WTC11 (cell line): ENCODE results near the gene PEAK3. TPM values are rescaled to one million over a fixed set of nuclear protein-coding genes. Genes with fewer than 3 reads are reported as not detected.

Experiments
- ATAC-seq: fragments of 200-7000 bp; cut with Tn5 transposase; 2 replicates; pipeline ENCODE4 v1.10.0; 2021; ENCODE audit warnings: mild to moderate bottlenecking, moderate library complexity
- CTCF ChIA-PET: fragments of 300-600 bp; sonication (Branson Sonifier 250); formaldehyde crosslinking; loops from one replicate; lab custom pipeline; 2021; ENCODE audit warnings: antibody characterized with exemption; lab: Charles Lee
- POLR2A ChIA-PET: fragments of 350-600 bp; sonication (Branson Sonifier 250); formaldehyde crosslinking; loops from one replicate; lab custom pipeline; 2021; ENCODE audit warnings: antibody characterized with exemption; lab: Charles Lee
- DNase-seq: peaks from one replicate; pipeline ENCODE4 v3.0.0; 2021; ENCODE audit warnings: low spot score
- H3K27ac Mint-ChIP-seq: 2 replicates; pipeline ENCODE4 v1.8.0; 2021; ENCODE audit warnings: mixed read lengths
- H3K27me3 Mint-ChIP-seq: 2 replicates; pipeline ENCODE4 v1.8.0; 2021; ENCODE audit warnings: low read depth, mild to moderate bottlenecking, moderate library complexity, mixed read lengths
- H3K36me3 Mint-ChIP-seq: 2 replicates; pipeline ENCODE4 v1.8.0; 2021; ENCODE audit warnings: mixed read lengths
- H3K4me1 Mint-ChIP-seq: 2 replicates; pipeline ENCODE4 v1.8.0; 2022; ENCODE audit warnings: mixed read lengths
- H3K4me3 Mint-ChIP-seq: 2 replicates; pipeline ENCODE4 v1.8.0; 2021; ENCODE audit warnings: mild to moderate bottlenecking, moderate library complexity, mixed read lengths
- H3K9me3 Mint-ChIP-seq: 2 replicates; pipeline ENCODE4 v1.8.0; 2021; ENCODE audit warnings: mixed read lengths
- ARID4B ChIP-seq: sonication (generic); formaldehyde crosslinking; IDR thresholded peaks from 2 replicates; pipeline ENCODE4 v1.8.0; 2023; ENCODE audit warnings: missing genetic modification reagents, mild to moderate bottlenecking, borderline replicate concordance
- ATF3 ChIP-seq: sonication (generic); formaldehyde crosslinking; conservative IDR thresholded peaks from 2 replicates; pipeline ENCODE4 v1.8.1; 2022; ENCODE audit warnings: mild to moderate bottlenecking, missing genetic modification reagents
- CDX4 ChIP-seq: fragments of 250-450 bp; sonication (Bioruptor Pico); IDR thresholded peaks from 2 replicates; pipeline ENCODE4 v1.9.0; 2021; ENCODE audit warnings: moderate library complexity, mild to moderate bottlenecking, inconsistent platforms, borderline replicate concordance
- ELF4 ChIP-seq: sonication (generic); formaldehyde crosslinking; IDR thresholded peaks from 2 replicates; pipeline ENCODE4 v1.8.1; 2022; ENCODE audit warnings: low read depth, mild to moderate bottlenecking, moderate library complexity, missing genetic modification reagents
- ESRRA ChIP-seq: sonication (generic); formaldehyde crosslinking; IDR thresholded peaks from 2 replicates; pipeline ENCODE4 v1.8.1; 2022; ENCODE audit warnings: mild to moderate bottlenecking, missing genetic modification reagents, borderline replicate concordance
- ETV6 ChIP-seq: sonication (generic); formaldehyde crosslinking; IDR thresholded peaks from 2 replicates; pipeline ENCODE4 v1.8.1; 2022; ENCODE audit warnings: mild to moderate bottlenecking, missing genetic modification reagents
- FOXP1 ChIP-seq: sonication (generic); formaldehyde crosslinking; IDR thresholded peaks from 2 replicates; pipeline ENCODE4 v1.8.0; 2022; ENCODE audit warnings: missing genetic modification reagents, mild to moderate bottlenecking, moderate library complexity, borderline replicate concordance
- GABPB1 ChIP-seq: sonication (generic); formaldehyde crosslinking; IDR thresholded peaks from 2 replicates; pipeline ENCODE4 v1.8.1; 2023; ENCODE audit warnings: mild to moderate bottlenecking, missing genetic modification reagents
- GTF2I ChIP-seq: fragments of 250-450 bp; sonication (Bioruptor Pico); conservative IDR thresholded peaks from 2 replicates; pipeline ENCODE4 v1.4.0; 2021; ENCODE audit warnings: mild to moderate bottlenecking
- HMGXB4 ChIP-seq: sonication (generic); formaldehyde crosslinking; IDR thresholded peaks from 2 replicates; pipeline ENCODE4 v1.8.1; 2023; ENCODE audit warnings: mild to moderate bottlenecking, moderate library complexity, missing genetic modification reagents
- KAT7 ChIP-seq: sonication (generic); formaldehyde crosslinking; IDR thresholded peaks from 2 replicates; pipeline ENCODE4 v1.8.1; 2023; ENCODE audit warnings: missing genetic modification reagents, mild to moderate bottlenecking, borderline replicate concordance
- NFYB ChIP-seq: sonication (generic); formaldehyde crosslinking; conservative IDR thresholded peaks from 2 replicates; pipeline ENCODE4 v1.8.0; 2022; ENCODE audit warnings: low read depth, missing genetic modification reagents
- NR2C2 ChIP-seq: sonication (generic); formaldehyde crosslinking; IDR thresholded peaks from 2 replicates; pipeline ENCODE4 v1.8.0; 2022; ENCODE audit warnings: mild to moderate bottlenecking, missing genetic modification reagents
- SOX15 ChIP-seq: fragments of 250-450 bp; sonication (Bioruptor Pico); IDR thresholded peaks from 2 replicates; pipeline ENCODE4 v1.9.0; 2021; ENCODE audit warnings: mild to moderate bottlenecking
- STAT6 ChIP-seq: sonication (generic); formaldehyde crosslinking; conservative IDR thresholded peaks from 2 replicates; pipeline ENCODE4 v1.8.1; 2023; ENCODE audit warnings: mild to moderate bottlenecking, low read depth, missing genetic modification reagents, moderate library complexity
- TEAD1 ChIP-seq: sonication (generic); formaldehyde crosslinking; IDR thresholded peaks from 2 replicates; pipeline ENCODE4 v1.8.0; 2022; ENCODE audit warnings: mild to moderate bottlenecking, missing genetic modification reagents
- TP53 ChIP-seq: sonication (generic); formaldehyde crosslinking; IDR thresholded peaks from 2 replicates; pipeline ENCODE4 v1.8.1; 2023; ENCODE audit warnings: mild to moderate bottlenecking, missing genetic modification reagents
- ZBTB21 ChIP-seq: sonication (generic); formaldehyde crosslinking; IDR thresholded peaks from 2 replicates; pipeline ENCODE4 v1.8.1; 2023; ENCODE audit warnings: mild to moderate bottlenecking, missing genetic modification reagents, borderline replicate concordance
- ZNF232 ChIP-seq: sonication (generic); formaldehyde crosslinking; IDR thresholded peaks from 2 replicates; pipeline ENCODE4 v1.8.0; 2022; ENCODE audit warnings: mild to moderate bottlenecking, missing genetic modification reagents
- ZNF263 ChIP-seq: sonication (generic); formaldehyde crosslinking; IDR thresholded peaks from 2 replicates; pipeline ENCODE4 v1.8.1; 2022; ENCODE audit warnings: low read depth, mild to moderate bottlenecking, moderate library complexity, missing genetic modification reagents
- ZNF671 ChIP-seq: fragments of 250-450 bp; sonication (Bioruptor Pico); IDR thresholded peaks from 2 replicates; pipeline ENCODE4 v1.8.0; 2021; ENCODE audit warnings: mild to moderate bottlenecking
- total RNA-seq: library from RNA; stranded (reverse); gene quantifications from 3 replicates; pipeline ENCODE4 v1.2.3, GENCODE V29; 2021
- TF ChIP-seq, protein P1 (sequence below): sonication (generic); formaldehyde crosslinking; IDR thresholded peaks from 2 replicates; pipeline ENCODE4 v1.8.1; 2022; ENCODE audit warnings: mild to moderate bottlenecking, moderate library complexity, missing genetic modification reagents
- TF ChIP-seq, protein P2 (sequence below): sonication (generic); formaldehyde crosslinking; IDR thresholded peaks from 2 replicates; pipeline ENCODE4 v1.8.1; 2023; ENCODE audit warnings: mild to moderate bottlenecking, missing genetic modification reagents, moderate library complexity
- TF ChIP-seq, protein P3 (sequence below): sonication (generic); formaldehyde crosslinking; IDR thresholded peaks from 2 replicates; pipeline ENCODE4 v1.8.0; 2022; ENCODE audit warnings: mild to moderate bottlenecking, missing genetic modification reagents

PEAK3 gene
- total RNA-seq, 1 experiment from 2014 or later = not detected

DNA sequence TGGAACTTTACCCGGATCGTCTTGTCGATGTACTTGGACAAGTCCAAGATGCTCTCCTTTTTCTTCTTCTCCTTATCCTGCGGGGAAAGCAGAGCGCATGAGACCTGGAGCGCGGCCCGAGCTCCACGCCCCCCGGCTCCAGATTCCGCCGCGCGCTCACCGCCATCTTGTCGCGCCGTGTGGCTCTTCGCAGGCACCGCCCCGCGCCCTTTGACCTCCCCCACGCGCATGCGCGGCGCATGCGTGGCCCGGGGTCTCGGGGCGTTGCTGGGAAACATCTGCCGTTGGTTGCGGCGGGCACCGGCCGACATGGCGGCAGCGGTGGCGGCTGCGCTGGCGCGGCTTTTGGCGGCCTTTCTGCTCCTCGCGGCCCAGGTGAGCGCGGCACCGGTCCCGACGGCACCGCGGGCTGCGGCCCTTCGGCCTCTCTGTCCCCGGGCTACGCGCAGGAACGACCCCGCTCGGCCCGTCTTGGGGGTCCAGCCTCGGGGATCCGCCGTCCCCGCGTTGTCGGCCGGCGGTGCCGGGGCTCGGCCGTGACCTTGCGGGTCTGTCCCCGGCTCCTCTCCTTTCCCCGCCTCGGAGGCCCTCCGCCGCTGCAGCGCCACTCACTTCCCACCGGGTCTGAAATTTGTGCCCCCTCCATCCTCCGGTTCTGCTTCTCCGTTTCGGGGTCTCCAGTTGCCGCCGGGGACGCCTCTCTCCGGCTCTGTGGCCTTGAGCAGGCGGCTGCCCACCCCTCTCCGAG is 46.6 kb upstream of the PEAK3 start, which contains the start of the genes LSM7 and SPPL2B:
LSM7 (minus strand) TSS at position 186 of the 748 bp plus-strand sequence; CDS start at position 166, 20 bp downstream.
SPPL2B (plus strand) TSS at position 284 of the 748 bp plus-strand sequence; CDS start at position 310, 26 bp downstream.
- peaks cover 11% of the 10 kb centered on the region for H3K36me3 Mint-ChIP-seq
- peak; percentile 80 for DNase-seq
- H3K27ac Mint-ChIP-seq = peak within 1 kb of the TSS; percentile 98
- H3K4me3 Mint-ChIP-seq = peak within 1 kb of the TSS; percentile 100
- peaks cover 41% of the 10 kb centered on the region for H3K4me1 Mint-ChIP-seq
- H3K27me3 Mint-ChIP-seq = no peaks in the 10 kb centered on the region
- POLR2A ChIA-PET = interaction anchor here (1.3 kb wide), 1 partner anchor 99 kb away, joined by 3 read pairs; the partner anchor contains the start of gene TIMM13
- CTCF ChIA-PET = interaction anchor here (0.5 to 3.3 kb wide), 9 partner anchors 13 to 554 kb away, joined by 3 to 20 read pairs (median 5); no protein-coding TSS in a partner anchor
- ATAC-seq = peak; percentile 51
- H3K9me3 Mint-ChIP-seq = no peaks in the 10 kb centered on the region
- TF ChIP-seq SOX15 (CRISPR knock-in tag) (no peak), ARID4B (peak; percentile 62), TP53 (CRISPR knock-in tag) (no peak), NR2C2 (CRISPR knock-in tag) (peak; percentile 92), GTF2I (CRISPR knock-in tag) (no peak), ZNF671 (CRISPR knock-in tag) (no peak), HMGXB4 (CRISPR knock-in tag) (peak; percentile 88), ELF4 (CRISPR knock-in tag) (0 out of 2 replicates have a peak, but pooled peaks have one; percentile 41), FOXP1 (CRISPR knock-in tag) (0 out of 2 replicates have a peak, but pooled peaks have one; percentile 17), CDX4 (CRISPR knock-in tag) (no peak), STAT6 (CRISPR knock-in tag) (0 out of 2 replicates have a peak, but pooled peaks have one; percentile 26), ZNF263 (CRISPR knock-in tag) (0 out of 2 replicates have a peak, but pooled peaks have one; percentile 46), KAT7 (CRISPR knock-in tag) (0 out of 2 replicates have a peak, but pooled peaks have one; percentile 29), ESRRA (0 out of 2 replicates have a peak, but pooled peaks have one; percentile 33), ZBTB21 (CRISPR knock-in tag) (peak; percentile 39; the same call in 1 of the 2 replicates), ZNF232 (no peak), NFYB (CRISPR knock-in tag) (no peak), GABPB1 (CRISPR knock-in tag) (peak; percentile 56; the same call in 1 of the 2 replicates), TEAD1 (peak; percentile 85), ETV6 (CRISPR knock-in tag) (peak; percentile 57; the same call in 1 of the 2 replicates), ATF3 (no peak)
- TF ChIP-seq, protein P1, sequence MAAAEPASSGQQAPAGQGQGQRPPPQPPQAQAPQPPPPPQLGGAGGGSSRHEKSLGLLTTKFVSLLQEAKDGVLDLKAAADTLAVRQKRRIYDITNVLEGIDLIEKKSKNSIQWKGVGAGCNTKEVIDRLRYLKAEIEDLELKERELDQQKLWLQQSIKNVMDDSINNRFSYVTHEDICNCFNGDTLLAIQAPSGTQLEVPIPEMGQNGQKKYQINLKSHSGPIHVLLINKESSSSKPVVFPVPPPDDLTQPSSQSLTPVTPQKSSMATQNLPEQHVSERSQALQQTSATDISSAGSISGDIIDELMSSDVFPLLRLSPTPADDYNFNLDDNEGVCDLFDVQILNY (CRISPR knock-in tag) = peak; percentile 86
- TF ChIP-seq, protein P2, sequence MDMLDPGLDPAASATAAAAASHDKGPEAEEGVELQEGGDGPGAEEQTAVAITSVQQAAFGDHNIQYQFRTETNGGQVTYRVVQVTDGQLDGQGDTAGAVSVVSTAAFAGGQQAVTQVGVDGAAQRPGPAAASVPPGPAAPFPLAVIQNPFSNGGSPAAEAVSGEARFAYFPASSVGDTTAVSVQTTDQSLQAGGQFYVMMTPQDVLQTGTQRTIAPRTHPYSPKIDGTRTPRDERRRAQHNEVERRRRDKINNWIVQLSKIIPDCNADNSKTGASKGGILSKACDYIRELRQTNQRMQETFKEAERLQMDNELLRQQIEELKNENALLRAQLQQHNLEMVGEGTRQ = peak; percentile 52
- TF ChIP-seq, protein P3, sequence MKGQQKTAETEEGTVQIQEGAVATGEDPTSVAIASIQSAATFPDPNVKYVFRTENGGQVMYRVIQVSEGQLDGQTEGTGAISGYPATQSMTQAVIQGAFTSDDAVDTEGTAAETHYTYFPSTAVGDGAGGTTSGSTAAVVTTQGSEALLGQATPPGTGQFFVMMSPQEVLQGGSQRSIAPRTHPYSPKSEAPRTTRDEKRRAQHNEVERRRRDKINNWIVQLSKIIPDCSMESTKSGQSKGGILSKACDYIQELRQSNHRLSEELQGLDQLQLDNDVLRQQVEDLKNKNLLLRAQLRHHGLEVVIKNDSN (CRISPR knock-in tag) = 0 out of 2 replicates have a peak, but pooled peaks have one; percentile 20
